K562 (cell line): ENCODE measurements around the gene TMEM167B.

ENCODE experiments used
- ERF ChIP-seq: fragments of 450-650 bp; formaldehyde crosslinking; IDR thresholded peaks from 2 replicates; pipeline ENCODE4 v1.4.0; 2020; ENCODE audit warnings: mild to moderate bottlenecking, mixed read lengths
- EZH2 ChIP-seq: IDR thresholded peaks from 2 replicates; pipeline ENCODE4 v1.6.1; 2012; ENCODE audit warnings: low read depth, mild to moderate bottlenecking, inconsistent platforms, low read length, borderline replicate concordance
- NFYB ChIP-seq: IDR thresholded peaks from 2 replicates; pipeline ENCODE4 v1.6.1; 2011; ENCODE audit warnings: mild to moderate bottlenecking, moderate library complexity; ENCODE audit not compliant: insufficient read length; ENCODE audit errors: extremely low read depth
- PBX2 ChIP-seq, 2 experiments: IDR thresholded peaks in 1 of 2; conservative IDR thresholded peaks in 1 of 2; 2 replicates each; pipeline ENCODE4 v1.6.1; 2016; ENCODE audit warnings: low read depth in 2 of 2, mild to moderate bottlenecking in 1 of 2, missing compliant biosample characterization in 1 of 2, missing genetic modification characterization in 1 of 2, moderate library complexity in 1 of 2
- POLR2A ChIP-seq: fragments of 450-650 bp; conservative IDR thresholded peaks from 2 replicates; pipeline ENCODE4 v1.6.1; 2016
- SIX5 ChIP-seq, 2 experiments: IDR thresholded peaks; 2 replicates each; pipeline ENCODE4 v1.6.1; 2011; ENCODE audit warnings: low read length in 2 of 2, borderline replicate concordance in 1 of 2, low read depth in 1 of 2, mild to moderate bottlenecking in 1 of 2, moderate library complexity in 1 of 2; ENCODE audit not compliant: insufficient read depth in 1 of 2

- TF ChIP-seq PBX2 (CRISPR knock-in tag; IDR thresholded peaks at IDR 0.05; ENCODE audit: low read depth) (no peak), PBX2 (tag; conservative IDR thresholded peaks at IDR 0.05; ENCODE audit: low read depth) (no peak), NFYB (no peak), EZH2 (no peak), SIX5 (IDR thresholded peaks at IDR 0.05; ENCODE audit: borderline replicate concordance in 1 of 2, insufficient read depth in 1 of 2, low read depth in 1 of 2, low read length in 2 of 2) (no peak), ERF (no peak), POLR2A (no peak)
Observed at GRCh38 chr1:109046671-109047070, 43.9 kb upstream of the TMEM167B start.
